GM21786 (cell line): Measurements from ENCODE around the gene SND1.

Experiments used
- ATAC-seq: cut with Tn5 transposase; IDR thresholded peaks from one replicate; pipeline ENCODE4 v1.9.1; 2021; ENCODE audit not compliant: unreplicated experiment

Gene SND1

GRCh38 chr7:128081808-128082207, 429.8 kb downstream of the SND1 start:
- ATAC-seq: no peak

DNA sequence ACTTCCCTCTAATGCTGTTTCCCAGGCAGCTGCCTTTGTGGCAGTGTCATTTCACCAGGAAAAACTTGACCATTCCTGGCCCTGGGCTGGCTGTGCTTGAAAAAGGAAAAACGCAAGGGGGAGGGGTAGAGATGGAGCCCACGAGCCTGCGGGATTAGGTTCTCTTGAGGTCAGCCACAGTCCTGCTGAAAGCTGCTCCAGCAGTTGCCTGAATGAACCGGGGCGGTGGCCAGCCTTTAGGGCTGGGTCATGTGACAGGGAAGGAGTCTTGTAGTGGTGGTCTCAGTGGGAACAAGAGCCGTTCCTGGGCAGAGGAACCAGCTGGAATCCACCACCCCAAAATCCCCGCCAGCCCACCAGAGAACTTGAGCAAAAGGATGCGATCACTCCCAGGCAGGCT, 430.4 kb downstream of the SND1 start:
- ATAC-seq: no peak

- no peak for ATAC-seq
Measured at GRCh38 chr7:128084896-128085608, 433.1 kb downstream of the SND1 start.

- ATAC-seq: no peak
Measured at GRCh38 chr7:128090492-128090891, 438.5 kb downstream of the SND1 start.

- ATAC-seq: no peak
Measured at GRCh38 chr7:128091106-128091505, 439.1 kb downstream of the SND1 start.

DNA sequence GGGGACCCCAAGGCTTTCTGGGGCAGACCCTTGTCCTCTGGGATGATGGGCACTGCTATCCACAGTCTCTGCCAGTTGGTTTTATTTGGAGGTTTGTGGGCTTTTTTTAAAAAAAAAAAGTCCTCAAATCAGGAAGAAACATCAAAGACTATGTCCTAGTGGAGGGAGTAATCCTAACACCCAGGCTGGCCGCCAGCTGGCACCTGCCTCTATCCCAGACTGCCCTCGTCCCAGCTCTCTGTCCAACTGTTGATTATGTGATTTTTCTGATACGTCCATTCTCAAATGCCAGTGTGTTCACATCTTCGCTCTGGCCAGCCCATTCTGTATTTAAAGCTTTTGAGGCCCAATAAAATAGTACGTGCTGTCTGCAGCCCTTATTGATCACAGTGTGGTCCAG, 440.2 kb downstream of the SND1 start:
- ATAC-seq: no peak

DNA sequence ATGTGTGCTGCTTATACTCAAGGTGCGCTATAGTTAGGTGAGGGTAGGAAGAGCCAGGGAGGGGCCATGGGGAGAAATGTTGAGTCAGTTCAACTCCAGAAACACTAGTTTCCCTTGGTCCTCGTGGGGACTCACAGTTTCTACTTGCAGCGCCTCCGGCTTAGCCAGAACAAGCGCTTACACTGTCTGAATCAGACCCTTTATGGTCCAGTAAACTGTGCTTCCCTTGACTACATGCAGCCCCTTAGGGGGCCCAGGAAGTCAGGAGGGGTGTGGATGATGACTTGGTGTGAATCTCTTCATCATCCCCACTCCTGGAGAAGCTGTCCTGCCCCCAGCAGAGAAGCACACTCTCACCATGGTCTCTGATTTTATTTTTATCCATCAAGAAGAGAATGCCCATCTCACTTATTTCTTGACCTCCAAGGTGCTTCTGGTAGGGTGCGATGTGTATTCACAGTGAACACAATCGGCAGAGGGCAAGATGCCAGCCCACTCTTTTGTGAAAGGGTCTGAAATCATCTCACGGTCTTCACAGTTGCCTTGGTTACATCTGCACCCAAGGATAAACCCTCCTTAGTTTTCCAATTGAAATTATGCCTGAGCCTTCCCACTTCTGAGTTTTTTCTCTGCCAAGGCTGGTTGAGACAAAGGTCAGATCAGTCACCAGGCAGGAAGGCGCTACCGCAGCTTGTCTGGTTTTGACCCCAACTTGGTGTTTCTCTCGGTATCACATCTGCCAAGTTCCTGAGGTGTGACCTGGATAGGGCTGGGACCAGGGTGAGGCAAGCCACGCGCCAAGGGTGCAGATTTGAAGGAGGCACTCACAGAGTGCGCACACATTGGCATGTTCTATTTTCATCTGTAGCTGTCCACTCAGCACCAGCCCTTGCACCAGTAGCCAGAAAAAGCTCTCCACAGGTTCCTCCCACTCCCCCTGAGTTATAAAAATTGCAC, 441.9 kb downstream of the SND1 start:
- ATAC-seq: no peak

GRCh38 chr7:128094686-128095085, 442.7 kb downstream of the SND1 start:
- no peak for ATAC-seq

- no peak for ATAC-seq
Measured at GRCh38 chr7:128097211-128097731, 445.3 kb downstream of the SND1 start.

- ATAC-seq: no peak
Measured at GRCh38 chr7:128098629-128099028, 446.6 kb downstream of the SND1 start.

- ATAC-seq: no peak
Measured at GRCh38 chr7:128099204-128099671, 447.2 kb downstream of the SND1 start.

- ATAC-seq: no peak
Measured at GRCh38 chr7:128100225-128100948, 448.4 kb downstream of the SND1 start.

GRCh38 chr7:128100949-128101713, 449.1 kb downstream of the SND1 start:
- ATAC-seq: no peak

GRCh38 chr7:128102490-128103291, 450.7 kb downstream of the SND1 start:
- ATAC-seq: no peak

DNA sequence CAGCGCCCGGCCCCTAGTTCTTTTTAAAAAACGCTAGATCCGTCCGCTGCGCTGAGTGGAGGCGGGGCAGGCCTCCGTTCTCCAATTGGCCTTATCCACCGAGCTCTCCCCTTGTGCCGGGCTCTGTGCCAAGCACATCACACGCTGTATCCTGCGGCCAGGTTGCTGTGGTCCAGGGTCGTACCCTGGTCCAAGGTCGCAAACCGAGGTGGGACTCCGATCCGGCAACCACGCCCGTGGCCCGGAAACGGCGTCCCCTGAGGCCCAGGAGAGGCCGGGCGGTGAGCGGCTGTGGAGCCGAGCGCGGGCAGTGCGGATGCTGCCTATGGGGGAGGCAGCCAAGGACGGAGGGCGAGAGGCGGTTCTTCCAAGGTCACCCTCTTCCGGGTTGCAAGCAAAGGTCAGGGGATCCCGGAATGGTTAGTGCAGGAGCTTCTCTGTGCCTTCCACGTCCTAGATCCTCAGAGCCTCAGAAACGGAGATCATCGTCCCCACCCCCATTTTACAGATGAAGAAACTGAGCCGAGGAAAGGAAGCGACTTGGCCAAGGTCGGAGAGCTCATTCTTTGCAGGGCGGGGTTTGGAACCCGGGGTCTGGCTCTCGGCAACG, 451.6 kb downstream of the SND1 start:
- no peak for ATAC-seq

DNA sequence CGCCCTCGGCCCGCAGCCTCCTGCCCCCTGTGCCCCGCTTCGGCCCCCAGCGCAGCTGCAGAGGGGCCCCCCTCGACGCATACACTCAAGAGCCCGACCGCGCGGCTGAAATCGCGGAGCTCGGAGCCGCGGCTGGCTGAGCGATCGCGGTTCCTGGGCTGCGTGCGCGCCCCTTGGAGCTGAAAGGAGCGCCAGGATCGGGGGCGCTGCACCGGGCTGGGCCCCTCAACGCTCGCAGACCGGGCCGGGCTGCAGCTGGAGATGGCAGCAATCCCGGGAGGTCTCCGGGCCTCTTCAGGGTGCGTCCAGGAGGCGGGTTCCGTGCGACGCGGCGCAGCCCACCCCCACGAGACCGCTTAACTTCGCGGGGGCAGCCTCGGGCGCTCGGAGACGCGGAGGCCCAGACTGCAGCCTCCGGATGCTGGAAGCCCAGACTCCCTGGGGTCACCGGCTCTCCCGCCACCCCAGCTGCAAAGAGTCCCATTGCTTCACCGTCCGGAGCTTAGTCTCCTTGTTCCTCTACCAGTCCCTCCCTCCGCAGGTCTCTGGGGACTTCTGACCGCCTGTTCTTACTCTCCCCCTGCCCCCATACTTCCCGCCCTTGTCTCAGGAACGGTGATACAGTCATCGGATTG, 452.2 kb downstream of the SND1 start:
- ATAC-seq: no peak

GRCh38 chr7:128105228-128106022, 453.4 kb downstream of the SND1 start:
- ATAC-seq: no peak

DNA sequence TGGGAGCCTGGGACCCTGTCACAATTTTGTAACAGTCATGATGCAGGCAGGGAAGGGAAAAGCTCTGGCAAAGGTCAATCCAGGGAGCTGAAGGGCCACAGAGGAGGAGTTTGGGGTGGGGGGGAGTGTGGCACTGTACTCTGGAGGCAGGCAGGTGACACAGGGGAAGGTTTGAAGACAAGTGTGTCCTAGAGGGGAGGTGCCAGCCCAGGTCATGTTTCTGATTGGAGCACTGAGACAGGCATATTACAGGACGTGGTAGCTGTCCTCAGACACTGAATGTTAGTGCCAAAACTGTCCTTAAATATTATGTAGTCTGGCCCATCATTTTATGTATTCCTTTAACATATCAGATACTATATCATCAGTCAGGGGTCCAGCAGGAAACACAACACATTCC, 454.8 kb downstream of the SND1 start:
- ATAC-seq: no peak
